ENCODE data around the gene PRR18. TPM values are rescaled to one million over a fixed set of nuclear protein-coding genes. Genes with fewer than 3 reads are reported as not detected.

Gene PRR18
- total RNA-seq, 2 experiments from 2014 or later, result not detected

DNA sequence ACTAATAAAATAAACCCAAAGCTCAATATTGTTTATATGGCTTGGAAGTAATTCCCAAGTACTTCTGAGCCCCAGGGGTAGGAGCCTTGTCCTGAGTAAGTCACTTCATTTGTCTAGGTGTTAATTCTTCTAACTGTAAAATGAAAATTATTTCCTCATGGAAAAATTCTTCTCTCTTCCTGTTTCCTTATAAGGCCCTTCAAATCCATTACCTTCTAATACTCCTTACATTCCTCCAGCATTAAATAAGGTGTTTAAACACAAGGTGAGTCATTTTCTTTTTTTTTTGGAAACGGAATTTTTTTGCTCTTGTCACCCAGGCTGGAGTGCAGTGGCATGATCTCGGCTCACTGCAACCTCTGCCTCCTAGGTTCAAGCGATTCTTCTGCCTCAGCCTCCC, 41.9 kb downstream of the PRR18 start:
- intact Hi-C loops (cut with micrococcal nuclease), result no loop called here
- Mint-ChIP-seq H3K27me3 (ENCODE audit: low read depth) (no peaks in the 10 kb centered on the region), H3K4me3 (no peak overlapping the region), H3K36me3 (ENCODE audit: low read depth) (no peaks in the 10 kb centered on the region), H3K4me1 (ENCODE audit: low read depth) (no peaks in the 10 kb centered on the region), H3K27ac (no peak overlapping the region), H3K9me3 (no peaks in the 10 kb centered on the region)
- DNase-seq, result no peak
- CTCF ChIA-PET, result no interaction called here

DNA sequence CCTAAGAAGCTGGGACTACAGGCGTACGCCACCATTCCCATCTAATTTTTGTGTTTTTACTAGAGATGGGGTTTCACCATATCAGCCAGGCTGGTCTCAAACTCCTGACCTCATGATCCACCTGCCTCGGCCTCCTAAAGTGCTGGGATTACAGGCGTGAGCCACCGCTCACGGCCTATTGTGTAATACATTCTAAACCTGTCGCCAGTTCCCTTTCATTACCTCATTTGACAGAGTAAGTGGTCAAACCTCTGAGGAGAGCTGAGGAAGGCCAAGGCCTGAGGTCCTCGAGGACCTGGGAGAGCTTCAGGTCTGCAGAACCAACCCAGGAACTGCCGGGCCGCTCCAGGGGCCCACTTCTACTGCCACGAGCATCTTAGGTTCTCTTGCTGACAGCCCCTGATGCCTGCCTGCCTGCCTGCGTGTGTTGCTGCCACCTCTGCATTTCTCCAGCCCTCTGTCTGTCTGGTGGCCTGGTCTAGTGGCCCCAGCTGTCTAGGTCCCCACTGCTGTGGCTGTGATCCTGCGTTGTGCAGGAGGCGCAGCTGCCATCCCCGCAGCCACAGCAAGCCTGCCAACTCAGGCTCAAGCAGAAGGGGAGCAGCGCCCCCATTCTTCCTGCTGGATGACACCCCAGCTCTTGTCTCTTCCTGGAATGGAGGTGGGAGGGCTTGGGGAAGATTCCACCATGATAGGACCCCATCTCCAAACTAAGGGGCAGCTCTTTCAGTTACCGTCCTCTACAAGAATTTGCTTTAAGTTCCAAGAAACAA, 45.3 kb downstream of the PRR18 start:
- H3K9me3 Mint-ChIP-seq, result no peaks in the 10 kb centered on the region
- H3K36me3 Mint-ChIP-seq (ENCODE audit: low read depth), result no peaks in the 10 kb centered on the region
- H3K27me3 Mint-ChIP-seq (ENCODE audit: low read depth), result peaks cover under 1% of the 10 kb centered on the region
- DNase-seq, result no peak
- no peak overlapping the region for H3K4me3 Mint-ChIP-seq
- peaks cover 24% of the 10 kb centered on the region for H3K4me1 Mint-ChIP-seq (ENCODE audit: low read depth)
- H3K27ac Mint-ChIP-seq, result no peak overlapping the region
- intact Hi-C loops (cut with micrococcal nuclease), result no loop called here
- CTCF ChIA-PET, result interaction anchor here (0.6 to 0.8 kb wide), 2 partner anchors 18 to 112 kb away, joined by 3 read pairs; no protein-coding TSS in a partner anchor

DNA sequence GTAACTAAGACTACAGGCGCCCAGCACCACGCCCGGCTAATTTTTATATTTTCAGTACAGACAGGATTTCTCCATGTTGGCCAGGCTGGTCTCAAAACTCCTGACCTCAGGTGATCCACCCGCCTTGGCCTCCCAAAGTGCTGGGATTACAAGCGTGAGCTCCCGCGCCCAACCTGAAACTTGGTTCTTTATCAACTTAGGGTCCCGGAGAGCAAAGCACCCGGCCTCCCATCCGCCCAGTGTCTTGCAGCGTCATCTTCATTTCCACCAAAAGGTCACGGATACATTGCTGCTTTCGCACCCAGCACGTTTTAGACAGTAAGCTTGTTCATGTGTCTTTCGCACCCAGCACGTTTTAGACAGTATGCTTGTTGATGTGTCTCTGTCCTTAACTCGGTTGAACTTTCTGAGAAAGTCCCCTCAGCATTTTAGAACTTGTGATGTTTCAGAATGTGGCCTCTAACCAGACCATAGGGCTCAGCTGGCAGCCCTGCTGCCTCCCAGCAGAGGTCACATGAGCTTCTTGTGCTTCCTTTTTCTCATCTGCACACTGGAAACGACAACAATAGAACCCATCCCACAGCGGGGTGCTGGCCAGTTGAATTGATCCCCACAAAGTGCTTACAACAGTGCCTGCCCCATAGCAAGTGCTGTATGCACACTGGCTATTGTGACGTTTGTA, 48.8 kb downstream of the PRR18 start:
- Mint-ChIP-seq H3K4me1 (ENCODE audit: low read depth) (peaks cover 28% of the 10 kb centered on the region), H3K36me3 (ENCODE audit: low read depth) (no peaks in the 10 kb centered on the region), H3K9me3 (peaks cover 5% of the 10 kb centered on the region), H3K27ac (peak overlapping the region; percentile 29), H3K4me3 (peak overlapping the region; percentile 37), H3K27me3 (ENCODE audit: low read depth) (peaks cover 10% of the 10 kb centered on the region)
- DNase-seq, result peak; percentile 16
- intact Hi-C loops (cut with micrococcal nuclease), result loop anchor here (1.0 to 10.0 kb wide), 4 partner anchors 15 to 695 kb away; partner anchors contain the start of gene RNASET2
- CTCF ChIA-PET, result interaction anchor here (1.2 to 1.7 kb wide), 3 partner anchors 17 to 139 kb away, joined by 3 read pairs; no protein-coding TSS in a partner anchor

DNA sequence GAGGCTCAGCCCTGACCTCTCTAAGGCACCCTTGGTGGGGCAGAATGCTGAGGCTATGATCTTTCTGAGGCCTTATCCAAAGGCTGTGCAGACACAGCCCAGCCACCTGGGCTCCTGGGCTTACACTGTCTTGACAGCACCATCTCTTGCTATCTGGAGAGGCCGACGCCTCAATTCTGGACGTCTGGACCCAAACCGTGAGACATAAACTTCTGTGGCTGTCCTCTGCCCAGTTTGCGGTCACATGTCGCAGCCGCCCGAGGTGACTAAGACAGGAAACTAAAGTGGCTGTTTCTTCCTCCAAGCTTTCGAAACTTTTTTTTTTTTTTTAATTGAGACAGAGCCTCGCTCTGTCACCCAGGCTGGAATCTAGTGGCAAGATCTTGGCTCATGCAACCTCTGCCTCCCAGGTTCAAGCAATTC, 49.3 kb downstream of the PRR18 start:
- peaks cover 15% of the 10 kb centered on the region for H3K27me3 Mint-ChIP-seq (ENCODE audit: low read depth)

DNA sequence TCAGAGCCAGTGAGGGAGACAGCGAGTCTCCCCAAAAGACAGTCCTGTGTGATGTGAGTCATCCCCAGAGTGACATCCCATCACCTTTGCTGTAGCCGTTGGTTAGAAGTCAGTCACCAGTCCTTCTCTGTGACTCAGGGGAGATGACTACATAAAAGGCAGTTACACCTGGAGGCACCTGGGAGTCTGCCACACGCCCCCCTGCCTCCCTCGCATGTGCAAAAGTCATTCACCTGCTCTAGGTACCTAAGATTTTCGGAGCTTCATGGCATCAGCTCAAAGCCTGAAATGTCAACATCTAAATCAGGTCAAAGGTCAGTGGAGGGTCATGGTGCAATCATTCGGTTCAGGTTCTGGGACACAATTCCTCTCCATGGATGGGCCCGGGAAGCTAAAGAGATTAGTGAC, 50.3 kb downstream of the PRR18 start:
- Mint-ChIP-seq H3K27me3 (ENCODE audit: low read depth) (peaks cover 16% of the 10 kb centered on the region), H3K4me3 (no peak overlapping the region), H3K27ac (no peak overlapping the region), H3K9me3 (peaks cover 5% of the 10 kb centered on the region), H3K36me3 (ENCODE audit: low read depth) (no peaks in the 10 kb centered on the region), H3K4me1 (ENCODE audit: low read depth) (peaks cover 28% of the 10 kb centered on the region)
- DNase-seq, result peak; percentile 56
- CTCF ChIA-PET, result interaction anchor here (0.6 kb wide), 1 partner anchor 410 kb away, joined by 3 read pairs; no protein-coding TSS in a partner anchor
- intact Hi-C loops (cut with micrococcal nuclease), result loop anchor here (1.0 to 10.0 kb wide), 3 partner anchors 95 to 697 kb away; partner anchors contain the start of genes RNASET2 and RPS6KA2

More for the DNA sequence above, 49.3 kb downstream of the PRR18 start:
- H3K27ac Mint-ChIP-seq, result peak overlapping the region; percentile 29
- peak overlapping the region; percentile 37 for H3K4me3 Mint-ChIP-seq
- H3K9me3 Mint-ChIP-seq, result peaks cover 5% of the 10 kb centered on the region
- DNase-seq, result peak; percentile 57
- no peaks in the 10 kb centered on the region for H3K36me3 Mint-ChIP-seq (ENCODE audit: low read depth)
- intact Hi-C loops (cut with micrococcal nuclease), result loop anchor here (1.0 to 10.0 kb wide), 5 partner anchors 15 to 696 kb away; partner anchors contain the start of genes RNASET2 and RPS6KA2
- H3K4me1 Mint-ChIP-seq (ENCODE audit: low read depth), result peaks cover 28% of the 10 kb centered on the region
- CTCF ChIA-PET, result interaction anchor here (1.2 to 1.7 kb wide), 3 partner anchors 17 to 140 kb away, joined by 3 read pairs; no protein-coding TSS in a partner anchor

Other genes with a start within 250 kb of the PRR18 start
- gene TBXT, start 140.5 kb downstream of the PRR18 start, total RNA-seq, result not detected
- gene SFT2D1, start 34.2 kb upstream of the PRR18 start, total RNA-seq, result 10 to 100 TPM; 53.1 to 53.3 TPM
- 10 to 100 TPM; 16.6 to 18.7 TPM for gene MPC1, start 74.5 kb upstream of the PRR18 start, total RNA-seq